Right kidney (tissue), 1 donor: Measurements from ENCODE around the gene ASPHD2.
"Not testable (repeated sequence)": the region's sequence is repeated elsewhere in the genome, so short reads cannot be mapped to it uniquely, and the experiment has no call there.

Experiments
- DNase-seq: peaks from one replicate; pipeline ENCODE4 v3.0.0-alpha.2; 2016

ASPHD2 gene

DNA sequence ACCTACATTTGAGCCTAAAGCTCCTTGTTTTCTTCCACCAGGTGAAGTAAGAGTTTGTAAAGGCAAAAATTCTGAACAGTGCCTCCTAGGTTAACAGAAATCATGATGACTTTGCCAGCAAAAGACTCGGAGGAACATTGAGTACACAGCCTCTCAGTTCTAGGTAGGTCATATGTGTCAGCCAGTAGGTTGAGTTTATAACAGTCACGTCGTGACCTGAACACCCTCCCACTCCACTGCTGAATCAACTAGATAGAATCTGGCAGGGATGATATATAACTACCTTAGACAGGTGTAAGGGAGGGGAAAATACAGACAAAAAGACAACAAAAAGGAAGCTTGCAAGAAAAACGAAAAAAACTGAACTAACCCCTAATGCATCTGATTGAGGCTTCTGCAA lies 12.8 kb upstream of the ASPHD2 start:
- no peak for DNase-seq

GRCh38 chr22:26416670-26417276 lies 12.3 kb upstream of the ASPHD2 start:
- no peak for DNase-seq

GRCh38 chr22:26417406-26417805 lies 11.7 kb upstream of the ASPHD2 start:
- DNase-seq = no peak

- DNase-seq = no peak
Observed at GRCh38 chr22:26418620-26419019, 10.4 kb upstream of the ASPHD2 start.

GRCh38 chr22:26426924-26427323 lies 2.1 kb upstream of the ASPHD2 start:
- no peak for DNase-seq

- DNase-seq = peak; percentile 31
Observed at GRCh38 chr22:26429458-26430286, 612 bp downstream of the ASPHD2 start.

DNA sequence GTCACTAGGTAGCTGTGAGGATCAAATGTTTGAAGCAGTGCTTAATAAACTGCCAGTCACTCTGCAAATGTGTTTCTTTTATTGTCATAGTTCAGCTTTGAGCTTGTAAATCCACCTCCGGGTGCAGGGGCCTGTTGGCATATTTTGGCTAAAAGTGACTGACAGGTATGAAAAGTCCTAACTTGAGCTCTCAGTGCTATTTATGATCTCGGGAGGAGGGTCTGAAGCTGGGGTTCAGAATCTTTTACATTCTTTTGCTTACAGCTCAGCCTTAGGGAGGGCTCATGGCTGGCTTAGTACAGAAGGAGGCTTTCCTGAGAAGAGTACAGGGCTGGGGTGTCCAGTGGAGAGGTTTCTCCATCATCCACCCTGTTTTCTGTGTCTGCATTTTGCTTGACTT lies 1.5 kb downstream of the ASPHD2 start:
- no peak for DNase-seq

GRCh38 chr22:26431261-26431995 lies 2.4 kb downstream of the ASPHD2 start:
- DNase-seq = no peak

DNA sequence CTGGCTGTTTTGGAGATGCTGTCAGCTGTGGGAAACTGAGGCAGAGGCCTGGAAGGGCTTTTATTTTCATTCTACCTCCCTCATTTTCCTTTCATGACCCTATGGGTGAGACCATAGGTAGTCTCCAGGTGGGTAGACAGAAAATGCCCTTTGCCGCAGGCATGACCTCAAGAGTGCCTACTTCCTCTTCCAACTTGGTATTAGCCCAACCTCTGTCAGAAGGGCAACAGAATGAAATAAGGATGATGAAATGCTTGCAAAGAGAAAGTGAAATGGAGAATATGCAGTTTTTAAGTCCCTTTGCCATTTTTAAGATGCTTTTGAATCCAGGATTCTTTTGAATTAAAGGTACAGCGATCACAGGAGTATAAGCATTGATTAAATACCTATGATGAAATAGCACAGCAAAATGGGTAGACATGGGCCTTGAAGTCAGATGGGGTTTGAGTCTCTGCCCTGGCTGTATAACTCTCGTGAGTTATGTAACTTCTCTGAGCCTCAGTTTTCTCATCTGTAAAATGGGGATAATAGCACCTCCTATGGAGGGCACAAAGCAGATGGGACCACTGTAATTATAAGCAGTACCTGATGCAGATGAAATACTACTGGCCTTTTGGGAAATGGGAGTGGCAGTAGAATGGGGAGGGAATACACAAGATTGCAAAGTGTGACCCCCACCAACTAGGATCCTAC lies 3.7 kb downstream of the ASPHD2 start:
- DNase-seq = no peak

GRCh38 chr22:26433805-26434204 lies 4.7 kb downstream of the ASPHD2 start:
- DNase-seq = no peak

GRCh38 chr22:26435327-26436093 lies 6.5 kb downstream of the ASPHD2 start:
- no peak for DNase-seq

DNA sequence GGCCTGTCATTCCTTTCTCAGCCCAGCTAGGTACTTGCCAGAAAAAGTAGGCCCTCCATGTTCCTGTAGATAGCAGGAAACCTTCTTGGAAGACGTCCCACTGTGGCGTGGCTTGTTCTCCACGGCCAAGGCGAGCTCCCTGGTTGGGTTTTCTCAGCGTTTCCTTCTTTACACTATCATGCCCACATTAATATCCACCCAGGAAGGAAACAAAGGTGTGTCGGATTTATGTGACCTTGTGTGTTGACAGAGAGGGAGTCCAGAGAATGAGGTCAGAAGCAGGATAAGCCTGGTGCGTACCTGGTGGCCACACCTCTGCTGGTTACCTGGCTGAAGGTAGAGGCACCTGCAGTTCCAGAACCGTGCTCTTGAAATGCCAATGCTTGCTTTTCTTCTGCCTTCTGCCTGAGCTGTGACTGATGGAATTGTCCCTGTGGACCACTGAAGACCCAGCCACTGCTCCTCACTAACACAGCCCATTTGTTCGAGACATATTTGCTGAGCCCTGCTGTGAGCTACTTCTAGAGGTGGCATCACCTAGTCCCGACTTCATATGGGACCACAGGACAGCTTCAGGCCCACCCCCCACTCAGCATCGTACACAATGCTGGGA lies 7.9 kb downstream of the ASPHD2 start:
- DNase-seq = no peak

- no peak for DNase-seq
Observed at GRCh38 chr22:26437694-26438392, 8.8 kb downstream of the ASPHD2 start.

DNA sequence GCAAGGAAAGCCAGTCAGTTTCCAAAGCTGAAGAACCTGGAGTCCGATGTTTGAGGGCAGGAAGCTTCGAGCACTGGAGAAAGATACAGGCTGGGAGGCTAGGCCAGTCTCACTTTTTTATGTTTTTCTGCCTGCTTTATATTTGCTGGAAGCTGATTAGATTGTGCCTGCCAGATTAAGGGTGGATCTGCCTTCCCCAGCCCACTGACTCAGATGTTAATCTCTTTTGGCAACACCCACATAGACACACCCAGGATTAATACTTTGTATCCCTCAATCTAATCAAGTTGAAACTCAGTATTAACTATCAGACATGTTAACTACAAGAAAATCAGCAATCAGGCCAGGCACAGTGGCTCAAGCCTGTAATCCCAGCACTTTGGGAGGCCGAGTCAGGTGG lies 9.7 kb downstream of the ASPHD2 start:
- not testable (repeated sequence) for DNase-seq

GRCh38 chr22:26439559-26439958 lies 10.5 kb downstream of the ASPHD2 start:
- DNase-seq = no peak

GRCh38 chr22:26442086-26442756 lies 13.2 kb downstream of the ASPHD2 start:
- DNase-seq = no peak

DNA sequence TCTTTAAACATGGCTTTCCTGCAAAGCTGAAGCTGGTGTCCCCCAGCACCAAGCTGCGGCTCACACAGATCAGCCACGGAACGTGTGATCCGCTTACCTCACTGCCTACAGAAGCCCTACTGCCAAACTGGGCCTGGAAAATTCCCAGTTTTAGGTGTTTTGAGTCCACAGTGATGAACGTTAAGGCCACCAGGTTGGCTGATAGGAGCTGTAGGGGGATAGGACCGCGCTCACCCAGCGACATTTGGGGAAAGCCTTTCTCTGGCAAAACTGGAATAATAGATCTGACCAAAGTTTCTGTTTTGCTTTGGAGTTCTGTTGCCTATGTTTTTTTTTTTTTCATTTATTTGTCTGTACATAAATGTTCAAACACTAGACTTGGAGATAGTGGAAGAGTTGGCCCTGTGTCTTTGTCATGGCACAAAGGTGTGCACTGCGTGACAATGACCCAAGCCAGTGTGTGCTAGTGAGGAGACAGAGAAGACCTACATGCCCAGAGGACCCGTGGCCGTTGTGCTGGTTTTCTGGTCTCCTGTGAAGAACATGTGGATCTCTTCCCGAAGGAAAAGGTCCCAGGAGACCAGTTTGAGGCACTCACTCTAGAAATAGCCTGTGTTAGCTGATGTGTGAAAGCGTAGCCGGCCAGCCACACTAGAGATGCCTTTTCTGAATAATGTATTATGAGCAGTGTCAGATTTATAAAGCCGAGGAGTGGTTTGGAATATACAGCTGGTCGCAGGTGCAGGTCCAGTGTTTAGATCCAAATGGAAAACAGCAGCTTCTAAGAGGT lies 15.0 kb downstream of the ASPHD2 start:
- no peak for DNase-seq

DNA sequence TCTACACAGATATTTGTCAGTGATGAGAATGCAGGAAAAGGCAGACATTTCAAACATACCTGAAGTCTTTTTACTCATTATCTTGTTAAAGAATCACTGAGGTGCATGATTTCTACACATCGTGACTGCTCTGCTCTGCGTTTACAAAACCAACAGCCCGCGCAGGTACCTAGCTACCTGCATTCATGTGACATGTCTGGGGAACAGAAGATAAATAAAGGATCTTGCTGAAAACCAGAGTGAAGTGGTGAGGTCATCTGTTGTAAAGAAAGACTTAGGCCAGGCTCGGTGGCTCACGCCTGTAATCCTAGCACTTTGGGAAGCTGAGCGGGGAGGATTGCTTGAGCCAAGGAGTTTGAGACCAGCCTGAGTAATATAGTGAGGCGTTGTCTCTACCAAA lies 15.7 kb downstream of the ASPHD2 start:
- DNase-seq = no peak

GRCh38 chr22:26445577-26446275 lies 16.7 kb downstream of the ASPHD2 start:
- DNase-seq = no peak
